GM12874 (cell line): ENCODE measurements around the gene TBC1D22A.

Experiments
- TF ChIP-seq, protein P1 (sequence below): IDR thresholded peaks from 2 replicates; pipeline ENCODE4 v1.5.1; 2011; ENCODE audit warnings: low read depth, mild to moderate bottlenecking, control low read depth, low read length, moderate library complexity; ENCODE audit not compliant: insufficient read depth

Gene TBC1D22A

DNA sequence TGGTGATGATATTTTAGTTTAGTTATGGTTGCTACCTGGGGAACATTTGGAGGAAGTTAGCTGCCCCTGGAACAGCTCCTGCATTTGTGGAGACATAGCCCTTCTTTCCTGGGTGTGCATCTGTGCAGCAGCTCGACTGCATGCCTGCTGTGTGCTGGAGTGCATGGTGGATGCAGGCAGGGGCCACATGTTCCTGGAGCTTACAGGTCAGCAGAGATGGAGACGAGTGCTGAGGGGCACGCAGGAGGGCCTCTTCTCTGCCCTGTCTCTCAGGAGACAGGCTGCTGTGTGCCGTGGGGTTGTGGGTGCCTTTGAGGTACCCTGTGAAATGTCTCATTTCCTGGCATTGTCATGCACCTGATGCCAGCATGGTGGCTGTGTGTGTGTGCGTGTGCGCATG is 87.5 kb downstream of the TBC1D22A start:
- TF ChIP-seq, protein P1, sequence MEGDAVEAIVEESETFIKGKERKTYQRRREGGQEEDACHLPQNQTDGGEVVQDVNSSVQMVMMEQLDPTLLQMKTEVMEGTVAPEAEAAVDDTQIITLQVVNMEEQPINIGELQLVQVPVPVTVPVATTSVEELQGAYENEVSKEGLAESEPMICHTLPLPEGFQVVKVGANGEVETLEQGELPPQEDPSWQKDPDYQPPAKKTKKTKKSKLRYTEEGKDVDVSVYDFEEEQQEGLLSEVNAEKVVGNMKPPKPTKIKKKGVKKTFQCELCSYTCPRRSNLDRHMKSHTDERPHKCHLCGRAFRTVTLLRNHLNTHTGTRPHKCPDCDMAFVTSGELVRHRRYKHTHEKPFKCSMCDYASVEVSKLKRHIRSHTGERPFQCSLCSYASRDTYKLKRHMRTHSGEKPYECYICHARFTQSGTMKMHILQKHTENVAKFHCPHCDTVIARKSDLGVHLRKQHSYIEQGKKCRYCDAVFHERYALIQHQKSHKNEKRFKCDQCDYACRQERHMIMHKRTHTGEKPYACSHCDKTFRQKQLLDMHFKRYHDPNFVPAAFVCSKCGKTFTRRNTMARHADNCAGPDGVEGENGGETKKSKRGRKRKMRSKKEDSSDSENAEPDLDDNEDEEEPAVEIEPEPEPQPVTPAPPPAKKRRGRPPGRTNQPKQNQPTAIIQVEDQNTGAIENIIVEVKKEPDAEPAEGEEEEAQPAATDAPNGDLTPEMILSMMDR = no peak

DNA sequence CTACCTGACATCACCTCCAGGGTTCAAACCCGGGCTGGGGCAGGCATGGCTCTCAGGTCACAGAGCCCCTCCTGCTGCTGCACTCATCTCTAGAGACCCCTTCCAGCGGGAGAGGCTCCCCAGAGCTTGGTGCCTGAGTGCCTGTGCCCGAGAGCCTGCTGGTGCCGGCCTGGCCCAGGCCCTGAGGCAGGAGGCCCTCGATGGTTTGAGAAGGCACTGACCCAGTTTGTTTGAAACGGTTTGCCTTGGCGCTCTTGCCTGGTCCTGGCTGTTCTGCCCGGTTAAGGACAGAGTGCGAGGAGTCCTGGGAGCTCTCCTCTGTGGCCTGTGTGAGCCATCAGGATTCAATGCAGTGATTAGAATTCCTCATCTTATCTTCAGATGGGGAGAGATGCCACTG is 88.9 kb downstream of the TBC1D22A start:
- TF ChIP-seq, protein P1 = no peak

DNA sequence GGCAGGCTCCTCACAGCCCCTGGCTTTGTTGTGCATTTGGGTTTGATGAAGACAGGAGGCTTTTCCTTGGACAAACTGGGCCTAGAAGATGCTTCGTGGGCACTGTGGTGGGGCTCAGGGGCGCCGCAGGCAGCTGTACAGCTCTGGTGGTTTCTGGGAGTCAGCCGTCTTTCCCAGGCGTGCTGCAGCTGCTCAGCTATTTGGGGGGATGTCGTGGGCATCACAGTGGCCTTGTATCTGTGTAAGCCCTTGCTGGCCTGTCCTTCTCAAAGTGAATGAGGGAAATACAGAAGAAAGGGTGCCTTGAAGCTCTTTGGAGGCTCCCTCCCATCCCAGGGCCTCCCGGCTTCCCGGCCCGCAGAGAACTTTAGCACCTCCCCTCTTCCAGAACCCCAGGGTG is 89.5 kb downstream of the TBC1D22A start:
- TF ChIP-seq, protein P1 = no peak

DNA sequence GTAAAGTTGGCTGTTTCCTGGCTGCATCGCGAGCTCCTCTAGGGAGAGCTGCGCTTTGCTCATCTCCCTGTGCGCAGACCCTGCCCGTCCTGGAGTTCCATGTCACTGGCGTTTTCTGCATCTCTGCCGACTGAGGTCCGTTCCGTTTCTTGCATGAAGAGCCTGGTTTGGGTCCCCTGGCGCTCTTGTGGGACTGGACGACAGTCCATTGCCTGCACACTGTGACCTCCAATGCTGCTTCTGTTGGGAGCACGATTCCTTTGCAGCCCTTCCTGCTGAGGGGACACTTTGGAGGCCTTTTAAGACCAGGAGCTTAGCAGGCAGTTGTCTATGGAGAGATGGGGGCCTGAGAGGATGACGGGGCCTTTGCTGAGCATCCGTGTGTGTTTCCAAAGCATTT is 90.3 kb downstream of the TBC1D22A start:
- TF ChIP-seq, protein P1 = no peak

DNA sequence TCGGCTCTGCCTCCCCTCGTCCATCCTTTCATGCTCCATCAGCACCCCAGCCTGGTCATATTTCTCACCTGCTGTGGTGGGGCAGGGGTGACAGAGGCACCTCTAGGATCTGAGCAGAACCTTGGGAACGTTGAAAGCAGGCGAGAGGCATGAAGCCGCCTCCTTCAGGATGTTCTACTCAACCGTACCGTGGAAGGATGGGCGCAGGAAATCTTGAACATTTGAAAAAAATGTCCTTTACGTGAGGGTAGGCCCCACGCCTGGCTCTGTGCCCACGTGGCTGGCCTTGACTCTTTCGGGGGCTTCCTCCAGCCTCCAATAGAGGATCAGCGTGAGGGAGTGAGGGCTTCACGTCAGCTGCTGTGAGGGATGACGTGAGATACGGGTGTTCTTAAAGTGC is 90.7 kb downstream of the TBC1D22A start:
- TF ChIP-seq, protein P1 = no peak

DNA sequence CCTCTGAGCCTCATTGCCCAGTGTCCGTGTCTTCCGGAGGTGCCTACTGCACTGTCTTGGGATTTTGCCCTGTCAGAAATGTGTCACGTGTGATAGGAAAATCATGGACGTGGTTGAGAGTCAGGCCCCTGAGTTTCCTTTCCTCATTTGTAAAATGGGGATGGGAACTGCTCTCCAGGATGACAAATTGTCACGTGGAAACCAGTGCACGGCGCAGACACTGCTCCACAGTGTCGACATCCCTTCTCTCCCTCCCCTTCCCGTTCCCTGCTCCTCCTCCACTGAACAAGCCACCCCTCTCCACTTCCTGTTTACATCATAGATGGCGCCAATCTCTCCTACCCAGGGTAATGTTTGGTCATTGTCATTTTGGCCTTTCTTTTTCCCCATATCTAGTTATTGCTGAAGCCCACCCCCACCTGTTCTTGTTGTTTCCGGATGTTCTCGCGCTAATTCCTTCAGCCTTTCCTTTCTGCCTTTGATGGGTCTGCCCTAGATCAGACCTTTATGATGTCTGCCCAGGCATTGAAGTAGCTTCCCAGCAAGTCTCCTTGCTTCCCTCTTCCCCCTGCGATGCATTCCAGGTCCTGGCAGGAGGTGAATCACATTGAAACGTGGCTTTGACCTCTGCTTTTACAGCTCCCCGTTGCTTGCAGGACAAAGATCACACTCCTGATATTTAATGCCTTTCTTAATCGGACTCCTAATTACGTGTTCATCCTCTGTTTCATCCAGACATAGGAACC is 91.8 kb downstream of the TBC1D22A start:
- TF ChIP-seq, protein P1 = no peak

DNA sequence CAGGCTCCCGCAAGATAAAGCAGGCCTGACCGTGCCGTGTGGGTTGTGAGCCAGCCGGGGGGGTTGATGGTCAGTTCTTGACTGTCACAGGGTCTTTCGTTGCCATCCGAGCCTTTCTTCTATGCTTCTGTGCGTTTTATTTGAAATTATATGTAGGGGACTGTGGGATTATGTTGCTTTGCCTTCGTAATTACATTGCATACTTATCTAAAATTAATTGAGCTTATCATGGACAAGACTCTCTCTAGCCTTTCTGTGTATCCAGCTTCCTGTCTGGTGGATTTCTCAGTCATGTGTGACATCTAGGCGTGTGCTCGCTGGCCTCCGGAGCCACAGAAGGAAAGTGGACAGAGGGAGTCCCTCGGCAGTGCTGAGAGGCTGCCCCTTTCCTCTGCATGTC is 93.2 kb downstream of the TBC1D22A start:
- TF ChIP-seq, protein P1 = no peak

DNA sequence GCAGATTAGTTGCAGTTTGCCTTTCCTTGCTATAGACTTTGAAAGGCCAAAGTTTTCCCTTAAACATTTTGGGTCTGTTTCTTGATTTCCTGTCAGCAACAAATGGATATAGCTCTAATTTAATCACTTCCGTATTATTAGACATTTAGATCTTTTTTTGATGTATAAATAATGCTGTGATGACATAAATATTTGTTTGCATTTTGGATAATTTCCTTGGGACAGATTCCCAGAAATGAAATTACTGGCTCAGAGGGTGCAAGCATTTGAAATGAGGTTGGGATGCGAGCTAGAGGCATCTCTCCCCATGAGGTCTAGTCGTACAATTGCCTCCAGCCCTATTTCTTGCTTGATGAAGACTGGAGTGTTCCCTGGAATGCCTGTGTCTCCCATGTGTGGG is 94.2 kb downstream of the TBC1D22A start:
- TF ChIP-seq, protein P1 = no peak
